COLO668 (cell line): Measurements from ENCODE around the gene ATP2C1.

Experiments
- DNase-seq: peaks from one replicate; lab custom pipeline; 2025; ENCODE audit not compliant: unreplicated experiment; lab: John Stamatoyannopoulos, UW

Gene ATP2C1

GRCh38 chr3:130895690-130896488 lies 2.0 kb downstream of the ATP2C1 start:
- DNase-seq: no peak

- no peak for DNase-seq
Measured at GRCh38 chr3:130897316-130897715, 3.4 kb downstream of the ATP2C1 start.

GRCh38 chr3:130900959-130901358 lies 7.1 kb downstream of the ATP2C1 start:
- no peak for DNase-seq

GRCh38 chr3:130901463-130902204 lies 7.8 kb downstream of the ATP2C1 start:
- DNase-seq: no peak

- no peak for DNase-seq
Measured at GRCh38 chr3:130903412-130903908, 9.6 kb downstream of the ATP2C1 start.

GRCh38 chr3:130904491-130904890 lies 10.6 kb downstream of the ATP2C1 start:
- no peak for DNase-seq

GRCh38 chr3:130905551-130905950 lies 11.7 kb downstream of the ATP2C1 start:
- DNase-seq: no peak

GRCh38 chr3:130906374-130906995 lies 12.6 kb downstream of the ATP2C1 start:
- DNase-seq: no peak

GRCh38 chr3:130907500-130907899 lies 13.6 kb downstream of the ATP2C1 start:
- DNase-seq: no peak

GRCh38 chr3:130907966-130908365 lies 14.1 kb downstream of the ATP2C1 start:
- no peak for DNase-seq

GRCh38 chr3:130915567-130916292 lies 21.8 kb downstream of the ATP2C1 start:
- DNase-seq: no peak

GRCh38 chr3:130916507-130917167 lies 22.8 kb downstream of the ATP2C1 start:
- no peak for DNase-seq

GRCh38 chr3:130918328-130918727 lies 24.4 kb downstream of the ATP2C1 start:
- no peak for DNase-seq

GRCh38 chr3:130925628-130926027 lies 31.7 kb downstream of the ATP2C1 start:
- peak; percentile 7 for DNase-seq

GRCh38 chr3:130926504-130926903 lies 32.6 kb downstream of the ATP2C1 start:
- no peak for DNase-seq

GRCh38 chr3:130929804-130930203 lies 35.9 kb downstream of the ATP2C1 start:
- DNase-seq: no peak

- no peak for DNase-seq
Measured at GRCh38 chr3:130932979-130933378, 39.1 kb downstream of the ATP2C1 start.

GRCh38 chr3:130933801-130934345 lies 40.0 kb downstream of the ATP2C1 start:
- no peak for DNase-seq

- DNase-seq: no peak
Measured at GRCh38 chr3:130934442-130935089, 40.7 kb downstream of the ATP2C1 start.
